Thymus (tissue), 11 donors: Measurements from ENCODE around the gene ATN1. TPM values are rescaled to one million over a fixed set of nuclear protein-coding genes. Genes with fewer than 3 reads are reported as not detected.
"Not testable (repeated sequence)": the region's sequence is repeated elsewhere in the genome, so short reads cannot be mapped to it uniquely, and the experiment has no call there.

Source experiments
- DNase-seq, 9 donors: peaks; one replicate each; pipeline ENCODE4 v3.0.0-alpha.2; 2013; ENCODE audit warnings: low spot score in 9 of 9, low read depth in 6 of 9, missing footprints in 1 of 9
- H3K27ac ChIP-seq, 2 donors: one replicate each; pipeline ENCODE4 v1.5.1; 2013; ENCODE audit warnings: control low read depth in 1 of 2, low read depth in 1 of 2, low read length in 1 of 2, mild to moderate bottlenecking in 1 of 2, moderate library complexity in 1 of 2
- H3K27me3 ChIP-seq, 2 donors: one replicate each; pipeline ENCODE4 v1.5.1; 2013; ENCODE audit warnings: low read length in 1 of 2; ENCODE audit not compliant: control insufficient read depth in 2 of 2, insufficient read depth in 1 of 2
- H3K36me3 ChIP-seq, 2 donors: one replicate each; pipeline ENCODE4 v1.5.1; 2013; ENCODE audit warnings: low read length in 1 of 2, mild to moderate bottlenecking in 1 of 2, moderate library complexity in 1 of 2; ENCODE audit not compliant: control insufficient read depth in 2 of 2, insufficient read depth in 2 of 2
- H3K4me1 ChIP-seq, 2 donors: one replicate each; pipeline ENCODE4 v1.5.1; 2013; ENCODE audit warnings: low read length in 2 of 2; ENCODE audit not compliant: control insufficient read depth in 2 of 2, insufficient read depth in 2 of 2
- H3K4me3 ChIP-seq, 2 donors: one replicate each; pipeline ENCODE4 v1.5.1; 2013; ENCODE audit warnings: low read length in 2 of 2, control low read depth in 1 of 2, mild to moderate bottlenecking in 1 of 2
- H3K9me3 ChIP-seq, 2 donors: one replicate each; pipeline ENCODE4 v1.5.1; 2013; ENCODE audit warnings: low read length in 1 of 2, mild to moderate bottlenecking in 1 of 2; ENCODE audit not compliant: control insufficient read depth in 2 of 2, insufficient read depth in 1 of 2
- WGBS: extraction: QIAGEN DNeasy Blood & Tissue Kit; methylation state at CpG from one replicate; pipeline ENCODE4 v1.1.7; 2013; 5-methylcytosine and 5-hydroxymethylcytosine counted together
- polyA plus RNA-seq: library from polyadenylated mRNA; stranded (reverse); fragments of 200-250 nt; gene quantifications from one replicate; pipeline ENCODE4 v1.2.3, GENCODE V29; 2013
- total RNA-seq: library from RNA; stranded (reverse); fragments of 120-200 nt; gene quantifications from one replicate; pipeline ENCODE4 v1.2.4, GENCODE V29; 2013
- donor health status: healthy.

Gene ATN1
- total and polyA plus RNA-seq, 2 donors: 1.6 to 30.3 TPM

DNA sequence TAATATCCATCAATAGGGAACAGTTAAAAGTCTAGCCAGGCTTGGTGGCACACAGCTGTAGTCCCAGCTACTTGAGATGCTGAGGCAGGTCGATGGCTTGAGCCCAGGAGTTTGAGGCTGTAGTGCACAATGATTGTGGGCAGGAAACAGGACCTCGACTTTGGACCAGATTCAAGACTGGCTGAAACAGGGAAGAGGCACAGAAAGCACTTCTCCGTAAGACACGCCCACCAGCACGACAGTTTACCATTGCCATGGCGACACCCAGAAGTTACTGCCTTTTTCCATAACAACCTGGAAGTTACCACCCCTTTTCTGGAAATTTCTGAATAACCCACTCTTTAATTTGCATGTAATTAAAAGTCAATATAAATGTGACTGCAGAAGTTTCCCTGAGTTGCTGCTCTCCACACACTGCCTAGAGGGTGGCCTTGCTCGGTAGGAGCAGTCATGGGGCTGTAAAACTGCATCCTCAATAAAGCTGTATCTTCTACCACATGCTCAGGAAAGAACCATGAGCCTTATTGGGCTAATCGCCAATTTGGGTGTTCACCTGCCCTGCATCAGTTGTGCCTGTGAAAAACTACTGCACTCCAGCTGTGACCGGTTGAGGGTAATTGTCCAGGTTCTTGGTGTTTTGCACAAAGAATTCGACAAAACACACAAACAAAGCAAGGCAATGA, 27.8 kb upstream of the ATN1 start:
- Histone ChIP-seq H3K4me3 (no peak overlapping the region), H3K27me3 (no peaks in the 10 kb centered on the region), H3K36me3 (no peaks in the 10 kb centered on the region), H3K27ac (no peak overlapping the region), H3K9me3 (no peaks in the 10 kb centered on the region), H3K4me1 (peaks cover 8 to 11% of the 10 kb centered on the region in 2 donors)
- WGBS: 46% methylated on average over 10 of the region's 10 CpGs
- no peak for DNase-seq

- H3K27me3 ChIP-seq: no peaks in the 10 kb centered on the region
- H3K4me3 ChIP-seq: no peak overlapping the region
- no peaks in the 10 kb centered on the region for H3K9me3 ChIP-seq
- H3K36me3 ChIP-seq: no peaks in the 10 kb centered on the region
- 95% methylated on average over 4 of the region's 4 CpGs for WGBS
- H3K27ac ChIP-seq: no peak overlapping the region
- no peak for DNase-seq
- peaks cover 10 to 16% of the 10 kb centered on the region in 2 donors for H3K4me1 ChIP-seq
Measured at GRCh38 chr12:6902448-6902847, 25.3 kb upstream of the ATN1 start.

- Histone ChIP-seq H3K9me3 (no peaks in the 10 kb centered on the region), H3K27me3 (no peaks in the 10 kb centered on the region), H3K4me3 (no peak overlapping the region), H3K27ac (no peak overlapping the region), H3K36me3 (no peaks in the 10 kb centered on the region), H3K4me1 (peaks cover 10 to 16% of the 10 kb centered on the region in 2 donors)
- no peak for DNase-seq
- 71% methylated on average over 1 of the region's 1 CpG for WGBS
Measured at GRCh38 chr12:6903722-6904121, 24.0 kb upstream of the ATN1 start.

GRCh38 chr12:6904280-6905276, 23.2 kb upstream of the ATN1 start, which contains the start of gene LRRC23:
LRRC23 (plus strand) TSS chr12:6904822; CDS start chr12:6905634, 812 bp downstream.
- peak; percentile 83 to 97 (median 92) for DNase-seq
- H3K4me1 ChIP-seq: peaks cover 10 to 16% of the 10 kb centered on the region in 2 donors
- no peaks in the 10 kb centered on the region for H3K36me3 ChIP-seq
- no peaks in the 10 kb centered on the region for H3K9me3 ChIP-seq
- H3K27me3 ChIP-seq: no peaks in the 10 kb centered on the region
- peak within 1 kb of the TSS; percentile 73 to 77 for H3K4me3 ChIP-seq
- H3K27ac ChIP-seq: peak within 1 kb of the TSS; percentile 70 to 78
- WGBS: 9% methylated on average over 34 of the region's 34 CpGs

GRCh38 chr12:6905414-6906040, 22.2 kb upstream of the ATN1 start:
- 91% methylated on average over 5 of the region's 5 CpGs for WGBS
- H3K9me3 ChIP-seq: no peaks in the 10 kb centered on the region
- H3K4me3 ChIP-seq: peak overlapping the region in 1 of 2 donors; percentile 77
- no peaks in the 10 kb centered on the region for H3K27me3 ChIP-seq
- H3K4me1 ChIP-seq: peaks cover 10 to 13% of the 10 kb centered on the region in 2 donors
- H3K27ac ChIP-seq: no peak overlapping the region
- no peaks in the 10 kb centered on the region for H3K36me3 ChIP-seq
- no peak for DNase-seq

DNA sequence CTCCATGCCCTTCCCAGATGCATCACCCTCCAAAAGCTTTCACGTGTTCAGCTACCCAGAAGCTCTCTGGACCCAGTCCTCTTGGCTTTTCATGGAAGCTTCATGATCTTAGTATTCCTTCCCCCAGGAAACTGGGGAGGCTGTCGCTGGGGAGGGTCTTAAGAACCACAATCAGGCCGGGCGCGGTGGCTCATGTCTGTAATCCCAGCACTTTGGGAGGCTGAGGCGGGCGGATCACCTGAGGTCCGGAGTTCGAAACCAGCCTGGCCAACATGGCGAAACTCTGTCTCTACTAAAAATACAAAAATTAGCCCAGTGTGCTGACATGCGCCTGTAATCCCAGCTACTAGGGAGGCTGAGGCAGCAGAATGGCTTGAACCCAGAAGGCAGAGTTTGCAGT, 19.6 kb upstream of the ATN1 start:
- not testable (repeated sequence) for H3K36me3 ChIP-seq
- WGBS: 97% methylated on average over 11 of the region's 11 CpGs

DNA sequence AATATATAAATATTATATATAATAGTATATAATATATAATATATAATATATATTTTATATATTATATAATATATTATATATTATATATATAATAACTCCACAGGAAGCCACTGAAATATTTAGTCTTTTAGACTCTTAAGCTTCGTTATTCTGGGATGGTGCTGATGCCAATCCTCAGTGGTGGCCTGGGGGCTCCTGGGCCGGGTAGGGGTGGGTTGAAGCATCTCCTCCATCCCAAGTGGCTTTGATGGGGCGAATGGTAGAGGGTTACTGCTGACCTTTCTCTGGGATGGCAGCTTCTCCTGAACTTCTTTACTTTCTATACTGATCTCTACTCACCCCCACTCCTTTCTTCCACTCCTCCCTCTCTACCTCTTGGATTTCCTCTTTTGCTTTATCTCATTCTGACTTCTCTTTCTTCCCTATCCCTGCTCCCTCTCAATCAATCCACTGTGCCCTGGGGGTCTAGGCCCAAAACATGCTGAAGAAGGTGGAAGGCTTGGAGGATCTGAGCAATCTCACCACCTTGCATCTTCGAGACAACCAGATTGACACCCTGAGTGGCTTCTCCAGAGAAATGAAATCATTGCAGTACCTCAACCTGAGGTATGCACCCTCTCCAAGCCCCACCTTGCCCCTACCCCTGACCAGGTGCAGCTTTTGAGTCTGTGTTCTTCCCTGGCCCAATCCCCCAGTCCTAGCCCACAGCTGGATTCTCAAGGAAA, 18.2 kb upstream of the ATN1 start:
- H3K4me3 ChIP-seq: no peak overlapping the region
- H3K27me3 ChIP-seq: peaks cover 0 to 20% of the 10 kb centered on the region in 2 donors
- no peak overlapping the region for H3K27ac ChIP-seq
- H3K9me3 ChIP-seq: no peaks in the 10 kb centered on the region
- DNase-seq: no peak
- 96% methylated on average over 4 of the region's 4 CpGs for WGBS
- H3K36me3 ChIP-seq: no peaks in the 10 kb centered on the region
- peaks cover 8 to 15% of the 10 kb centered on the region in 2 donors for H3K4me1 ChIP-seq

More for the DNA sequence above, 19.6 kb upstream of the ATN1 start:
- H3K9me3 ChIP-seq, H3K4me3 ChIP-seq, DNase-seq, H3K27ac ChIP-seq: not testable (repeated sequence)
- Histone ChIP-seq H3K27me3 (peaks cover 0 to 13% of the 10 kb centered on the region in 2 donors), H3K4me1 (peaks cover 10 to 13% of the 10 kb centered on the region in 2 donors)

DNA sequence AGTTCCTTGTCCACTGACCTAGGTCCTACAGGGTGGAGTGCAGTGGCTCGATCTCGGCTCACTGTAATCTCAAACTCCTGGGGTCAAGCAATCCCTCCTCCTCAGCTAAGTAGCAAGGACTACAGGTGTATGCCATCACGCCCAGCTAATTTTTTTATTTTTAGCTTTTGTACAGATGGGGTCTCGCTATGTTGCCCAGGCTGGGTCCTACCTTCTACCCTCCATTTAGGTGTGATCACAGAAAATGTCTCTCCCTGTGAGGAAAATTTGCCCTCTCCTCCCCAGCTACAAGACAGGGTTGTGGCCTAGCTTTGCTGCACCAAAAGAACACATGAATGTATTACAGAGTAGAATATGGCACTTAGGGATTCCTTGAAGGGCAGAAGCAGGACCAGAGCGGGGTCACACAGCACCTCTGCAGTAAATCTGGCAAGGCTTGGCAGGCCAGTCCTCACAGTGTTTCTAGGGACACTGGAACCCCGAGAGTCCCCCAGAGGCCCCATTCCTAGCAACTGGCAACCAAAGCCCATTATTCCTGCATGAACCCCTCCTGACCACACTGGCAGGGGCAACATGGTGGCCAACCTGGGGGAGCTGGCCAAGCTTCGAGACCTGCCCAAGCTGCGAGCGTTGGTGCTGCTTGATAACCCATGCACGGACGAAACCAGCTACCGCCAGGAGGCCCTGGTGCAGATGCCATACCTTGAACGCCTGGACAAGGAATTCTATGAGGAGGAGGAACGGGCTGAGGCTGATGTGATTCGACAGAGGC, 15.4 kb upstream of the ATN1 start:
- Histone ChIP-seq H3K36me3 (peaks cover 7 to 8% of the 10 kb centered on the region in 2 donors), H3K4me1 (peaks cover 15 to 20% of the 10 kb centered on the region in 2 donors), H3K27me3 (peaks cover 0 to 30% of the 10 kb centered on the region in 2 donors), H3K4me3 (no peak overlapping the region), H3K9me3 (no peaks in the 10 kb centered on the region), H3K27ac (no peak overlapping the region)
- WGBS: 95% methylated on average over 15 of the region's 15 CpGs
- DNase-seq: no peak
